H1 (cell line): ENCODE results near the gene APPL2. TPM values are rescaled to one million over a fixed set of nuclear protein-coding genes. Genes with fewer than 3 reads are reported as not detected.

Experiments
- CTCF ChIA-PET: fragments of 300-600 bp; sonication (Branson Sonifier 250); formaldehyde crosslinking; loops from one replicate; lab custom pipeline; 2021; ENCODE audit not compliant: partially characterized antibody; lab: Charles Lee
- POLR2A ChIA-PET: fragments of 300-600 bp; sonication (Branson Sonifier 250); formaldehyde crosslinking; loops from one replicate; lab custom pipeline; 2021; ENCODE audit warnings: inconsistent platforms; ENCODE audit not compliant: partially characterized antibody; lab: Charles Lee
- DNase-seq, 2 experiments: peaks; one replicate each; pipeline versions ENCODE4 v3.0.0 to v3.0.0-alpha.2; 2010 to 2022; ENCODE audit warnings: low spot score in 2 of 2, low read depth in 1 of 2, mixed read lengths in 1 of 2
- FAIRE-seq: peaks from 2 replicates; lab custom pipeline; 2011; peaks lifted over from hg19 to GRCh38; lab: Jason Lieb, UNC
- H2AFZ ChIP-seq: 2 replicates; pipeline ENCODE4 v1.8.1; 2012; ENCODE audit warnings: low read length, inconsistent platforms
- H2AK5ac ChIP-seq: 2 replicates; pipeline ENCODE4 v1.6.1; 2013; ENCODE audit warnings: low read depth, low read length
- H2BK120ac ChIP-seq: replicated peaks from 2 replicates; pipeline ENCODE3; 2013; ENCODE audit warnings: low read depth, low read length, inconsistent platforms
- H2BK12ac ChIP-seq: 2 replicates; pipeline ENCODE4 v1.6.1; 2013; ENCODE audit warnings: low read depth, low read length
- H2BK15ac ChIP-seq: 2 replicates; pipeline ENCODE4 v1.6.1; 2013; ENCODE audit warnings: low read length
- H2BK20ac ChIP-seq: 2 replicates; pipeline ENCODE4 v1.6.1; 2013; ENCODE audit warnings: low read length
- H2BK5ac ChIP-seq: 2 replicates; pipeline ENCODE4 v1.6.1; 2013; ENCODE audit warnings: low read depth, low read length
- H3K14ac ChIP-seq: 2 replicates; pipeline ENCODE4 v1.6.1; 2013; ENCODE audit warnings: inconsistent platforms; ENCODE audit not compliant: insufficient read length
- H3K18ac ChIP-seq: 2 replicates; pipeline ENCODE4 v1.6.1; 2013; ENCODE audit warnings: low read length; ENCODE audit errors: extremely low read depth
- H3K23ac ChIP-seq: 2 replicates; pipeline ENCODE4 v1.6.1; 2013; ENCODE audit warnings: inconsistent platforms; ENCODE audit not compliant: insufficient read length
- H3K23me2 ChIP-seq: 2 replicates; pipeline ENCODE4 v1.6.1; 2013; ENCODE audit warnings: low read depth, low read length
- H3K27ac ChIP-seq: 2 replicates; pipeline ENCODE4 v1.6.1; 2011; ENCODE audit warnings: low read depth, low read length, inconsistent platforms
- H3K27me3 ChIP-seq, 4 experiments: replicated peaks in 1 of 4; 1 replicate in 1 of 4; 2 replicates in 3 of 4; pipeline versions ENCODE4 v1.6.1 to v1.8.1; 2011 to 2013; ENCODE audit warnings: low read length in 3 of 4, mild to moderate bottlenecking in 3 of 4, inconsistent platforms in 2 of 4, mixed read lengths in 2 of 4, moderate library complexity in 1 of 4; ENCODE audit not compliant: control insufficient read depth in 3 of 4, insufficient read depth in 3 of 4; ENCODE audit errors: extremely low read depth in 1 of 4
- H3K36me3 ChIP-seq, 4 experiments: 2 replicates each; pipeline versions ENCODE4 v1.6.1 to v1.8.1; 2011 to 2013; ENCODE audit warnings: mild to moderate bottlenecking in 4 of 4, low read length in 3 of 4, moderate library complexity in 2 of 4, control low read depth in 1 of 4, inconsistent platforms in 1 of 4; ENCODE audit not compliant: insufficient read depth in 4 of 4, control insufficient read depth in 2 of 4
- H3K4ac ChIP-seq: replicated peaks from 2 replicates; pipeline ENCODE3; 2013; ENCODE audit warnings: low read length, low read depth, mixed read lengths, inconsistent platforms; ENCODE audit not compliant: insufficient read length
- H3K4me1 ChIP-seq, 4 experiments: replicated peaks in 1 of 4; 1 replicate in 1 of 4; 2 replicates in 3 of 4; pipeline versions ENCODE4 v1.6.1 to v1.8.1; 2011 to 2013; ENCODE audit warnings: low read length in 3 of 4, inconsistent platforms in 2 of 4, mixed read lengths in 1 of 4; ENCODE audit not compliant: insufficient read depth in 4 of 4, control insufficient read depth in 3 of 4
- H3K4me2 ChIP-seq, 2 experiments: 2 replicates each; pipeline versions ENCODE4 v1.6.1 to v1.8.1; 2011 to 2013; ENCODE audit warnings: low read depth in 2 of 2, low read length in 2 of 2, control low read depth in 1 of 2, inconsistent platforms in 1 of 2, mild to moderate bottlenecking in 1 of 2; ENCODE audit not compliant: insufficient read depth in 1 of 2
- H3K4me3 ChIP-seq, 4 experiments: fragments of 200-600, 300-600 bp in 1 of 4; sonication (generic), shearing (Covaris generic), sonication (Bioruptor Twin) in 1 of 4; 2 replicates each; pipeline versions ENCODE4 v1.5.1 to v1.8.1; 2011 to 2016; ENCODE audit warnings: low read length in 4 of 4, low read depth in 3 of 4, control low read depth in 2 of 4, inconsistent platforms in 2 of 4, mild to moderate bottlenecking in 2 of 4, mixed read lengths in 1 of 4, moderate library complexity in 1 of 4; ENCODE audit not compliant: insufficient read depth in 2 of 4; ENCODE audit errors: extremely low read depth in 1 of 4
- H3K56ac ChIP-seq: replicated peaks from 2 replicates; pipeline ENCODE3; 2013; ENCODE audit warnings: low read depth, mild to moderate bottlenecking, mixed read lengths, low read length, inconsistent platforms; ENCODE audit not compliant: insufficient read length
- H3K79me1 ChIP-seq: 2 replicates; pipeline ENCODE4 v1.6.1; 2013; ENCODE audit warnings: low read depth, low read length, control low read depth
- H3K79me2 ChIP-seq, 2 experiments: 2 replicates each; pipeline versions ENCODE4 v1.6.1 to v1.8.1; 2012 to 2013; ENCODE audit warnings: low read length in 2 of 2, mild to moderate bottlenecking in 2 of 2, inconsistent platforms in 1 of 2; ENCODE audit not compliant: insufficient read depth in 2 of 2, control insufficient read depth in 1 of 2
- H3K9ac ChIP-seq, 4 experiments: replicated peaks in 1 of 4; 1 replicate in 1 of 4; 2 replicates in 3 of 4; pipeline versions ENCODE4 v1.6.1 to v1.8.1; 2011 to 2013; ENCODE audit warnings: low read depth in 3 of 4, low read length in 3 of 4, control low read depth in 2 of 4, mild to moderate bottlenecking in 2 of 4, moderate library complexity in 2 of 4, inconsistent platforms in 1 of 4; ENCODE audit errors: extremely low read depth in 1 of 4
- H3K9me3 ChIP-seq, 2 experiments: 2 replicates each; pipeline versions ENCODE4 v1.6.1 to v1.8.1; 2012 to 2013; ENCODE audit warnings: mild to moderate bottlenecking in 2 of 2, moderate library complexity in 2 of 2, control low read depth in 1 of 2, inconsistent platforms in 1 of 2, low read depth in 1 of 2, low read length in 1 of 2, mixed read lengths in 1 of 2; ENCODE audit not compliant: insufficient read depth in 2 of 2
- H4K20me1 ChIP-seq, 2 experiments: replicated peaks in 1 of 2; 2 replicates each; pipeline versions ENCODE3 to v1.8.1; 2011 to 2013; ENCODE audit warnings: inconsistent platforms in 2 of 2, low read length in 2 of 2, mild to moderate bottlenecking in 1 of 2; ENCODE audit not compliant: insufficient read depth in 2 of 2, control insufficient read depth in 1 of 2
- H4K5ac ChIP-seq: 2 replicates; pipeline ENCODE4 v1.6.1; 2013; ENCODE audit warnings: low read length, low read depth, mixed read lengths, inconsistent platforms; ENCODE audit not compliant: insufficient read length
- H4K8ac ChIP-seq: 2 replicates; pipeline ENCODE4 v1.8.0; 2013; ENCODE audit warnings: mild to moderate bottlenecking, moderate library complexity, low read length, inconsistent platforms; ENCODE audit not compliant: insufficient read depth; ENCODE audit errors: extremely low read depth
- H4K91ac ChIP-seq: replicated peaks from 2 replicates; pipeline ENCODE3; 2013; ENCODE audit warnings: low read length, mixed read lengths, inconsistent platforms; ENCODE audit not compliant: insufficient read length
- ATF2 ChIP-seq: IDR thresholded peaks from 2 replicates; pipeline ENCODE4 v1.6.1; 2012; ENCODE audit warnings: low read length, inconsistent platforms
- ATF3 ChIP-seq: IDR thresholded peaks from 2 replicates; pipeline ENCODE4 v1.6.1; 2011; ENCODE audit warnings: low read depth, mild to moderate bottlenecking, low read length; ENCODE audit not compliant: insufficient read depth
- CEBPB ChIP-seq: IDR thresholded peaks from 2 replicates; pipeline ENCODE4 v1.6.1; 2012; ENCODE audit warnings: low read depth, low read length
- KDM4A ChIP-seq: IDR thresholded peaks from one replicate; pipeline ENCODE4 v1.7.1; 2012; ENCODE audit warnings: low read depth, mild to moderate bottlenecking, moderate library complexity, low read length, inconsistent platforms; ENCODE audit not compliant: severe bottlenecking
- NRF1 ChIP-seq: IDR thresholded peaks from 2 replicates; pipeline ENCODE4 v1.6.1; 2011; ENCODE audit warnings: mild to moderate bottlenecking, low read depth, low read length, improper control_type of control experiment
- PHF8 ChIP-seq: fragments of 200-600 bp; sonication (generic); conservative IDR thresholded peaks from 2 replicates; pipeline ENCODE4 v1.7.1; 2012; ENCODE audit warnings: low read depth, mild to moderate bottlenecking, inconsistent platforms, low read length, moderate library complexity
- POLR2AphosphoS5 ChIP-seq: IDR thresholded peaks from 2 replicates; pipeline ENCODE4 v1.6.1; 2011; ENCODE audit warnings: low read depth, low read length
- RBBP5 ChIP-seq: IDR thresholded peaks from 2 replicates; pipeline ENCODE4 v1.7.1; 2012; ENCODE audit warnings: low read depth, mild to moderate bottlenecking, inconsistent platforms, low read length, moderate library complexity, borderline replicate concordance
- SP4 ChIP-seq: IDR thresholded peaks from 2 replicates; pipeline ENCODE4 v1.6.1; 2012; ENCODE audit warnings: low read length, inconsistent platforms
- SRF ChIP-seq: IDR thresholded peaks from 2 replicates; pipeline ENCODE4 v1.6.1; 2011; ENCODE audit warnings: mild to moderate bottlenecking, low read depth, low read length, moderate library complexity
- USF2 ChIP-seq: IDR thresholded peaks from 2 replicates; pipeline ENCODE4 v1.6.1; 2011; ENCODE audit warnings: low read length, improper control_type of control experiment
- WGBS, 2 experiments: shearing (Covaris generic) in 1 of 2; methylation state at CpG; one replicate each; pipeline versions ENCODE4 v1.1.6 to v1.1.7; 2013 to 2015; ENCODE audit warnings: low lambda C conversion rate in 2 of 2, mixed read lengths in 2 of 2, inconsistent platforms in 1 of 2, low coverage in 1 of 2, missing lambda C conversion rate in 1 of 2; ENCODE audit not compliant: insufficient replicate concordance in 2 of 2, insufficient coverage in 1 of 2, insufficient read length in 1 of 2; ENCODE audit errors: extremely low coverage in 1 of 2, missing lambda C conversion rate in 1 of 2; 5-methylcytosine and 5-hydroxymethylcytosine counted together
- polyA plus RNA-seq, 7 experiments: library from polyadenylated mRNA; depleted of rRNA in 3 of 7; stranded (reverse) in 5 of 7; unstranded in 2 of 7; fragments of >200 nt in 5 of 7; fragments of 200-250 nt in 2 of 7; gene quantifications; 1 replicate in 5 of 7; 2 replicates in 1 of 7; 4 replicates in 1 of 7; pipeline versions ENCODE4 v1.2.1 to v1.2.3, GENCODE V29; 2011 to 2013; ENCODE audit warnings: missing spikeins in 2 of 7, mixed read lengths in 2 of 7
- total RNA-seq: library from RNA; stranded (reverse); fragmentation: NEBNext Ultra II Directional; extraction: Animal tissue kit (Norgen Biotek cat#: 25700); gene quantifications from 2 replicates; pipeline ENCODE4 v1.2.1, GENCODE V29; 2021

APPL2 gene
- total and polyA plus RNA-seq, 2 of the 8 experiments (the other 6 are each of a cell fraction or from before 2014, with no cell fraction given) = 8.9 to 22.9 TPM

GRCh38 chr12:105204916-105205315 lies 31.1 kb downstream of the APPL2 start:
- Histone ChIP-seq H3K79me2 (no peaks in the 10 kb centered on the region), H3K56ac (no peak overlapping the region), H2BK20ac (no peak overlapping the region), H3K18ac (no peak overlapping the region), H2BK5ac (no peak overlapping the region), H3K9ac (no peak overlapping the region), H2AFZ (no peak overlapping the region), H4K91ac (no peak overlapping the region), H2BK15ac (no peak overlapping the region), H4K8ac (no peak overlapping the region; the same call in 1 of the 2 replicates), H3K23ac (no peak overlapping the region), H3K4ac (no peak overlapping the region), H2BK12ac (no peak overlapping the region), H2AK5ac (no peak overlapping the region), H3K9me3 (no peaks in the 10 kb centered on the region), H3K23me2 (no peaks in the 10 kb centered on the region), H3K4me3 (no peak overlapping the region), H4K5ac (no peak overlapping the region), H3K79me1 (no peaks in the 10 kb centered on the region), H3K14ac (no peak overlapping the region), H3K36me3 (peaks cover 0 to 15% (median 5%) of the 10 kb centered on the region in 4 experiments; a peak in 3 of 8 replicates), H3K4me2 (no peak overlapping the region), H2BK120ac (no peak overlapping the region), H3K27ac (no peak overlapping the region), H3K4me1 (no peaks in the 10 kb centered on the region; a peak in 2 of 7 replicates), H4K20me1 (peaks cover 0 to 1% of the 10 kb centered on the region in 2 experiments), H3K27me3 (no peaks in the 10 kb centered on the region)
- DNase-seq = no peak
- 90% methylated on average over 6 of the region's 6 CpGs; no CpG with 5 or more reads in 1 of the 2 experiments for WGBS, 2 experiments
- no peak for FAIRE-seq
- POLR2A ChIA-PET = interaction anchor here (1.3 to 1.6 kb wide), 2 partner anchors 11 to 97 kb away, joined by 3 read pairs; partner anchors contain the start of gene WASHC4
- CTCF ChIA-PET = interaction anchor here (0.7 to 1.4 kb wide), 5 partner anchors 9 to 72 kb away, joined by 3 to 5 read pairs (median 3); no protein-coding TSS in a partner anchor
- TF ChIP-seq KDM4A (no peak), ATF2 (no peak), SP4 (no peak), SRF (no peak), ATF3 (no peak), CEBPB (no peak), USF2 (no peak), POLR2AphosphoS5 (no peak), PHF8 (no peak), RBBP5 (no peak), NRF1 (no peak)
